T-helper 22 cell (primary cell): ENCODE measurements around the gene UBD.

ENCODE experiments used
- DNase-seq: peaks from one replicate; pipeline ENCODE4 v3.0.0-alpha.2; 2020; ENCODE audit warnings: low read depth

UBD gene

GRCh38 chr6:29561091-29561490 lies 1.6 kb upstream of the UBD start:
- DNase-seq = no peak

GRCh38 chr6:29558439-29559079 lies 973 bp downstream of the UBD start:
- DNase-seq = no peak

- no peak for DNase-seq
Measured at GRCh38 chr6:29557320-29557719, 2.2 kb downstream of the UBD start.

DNA sequence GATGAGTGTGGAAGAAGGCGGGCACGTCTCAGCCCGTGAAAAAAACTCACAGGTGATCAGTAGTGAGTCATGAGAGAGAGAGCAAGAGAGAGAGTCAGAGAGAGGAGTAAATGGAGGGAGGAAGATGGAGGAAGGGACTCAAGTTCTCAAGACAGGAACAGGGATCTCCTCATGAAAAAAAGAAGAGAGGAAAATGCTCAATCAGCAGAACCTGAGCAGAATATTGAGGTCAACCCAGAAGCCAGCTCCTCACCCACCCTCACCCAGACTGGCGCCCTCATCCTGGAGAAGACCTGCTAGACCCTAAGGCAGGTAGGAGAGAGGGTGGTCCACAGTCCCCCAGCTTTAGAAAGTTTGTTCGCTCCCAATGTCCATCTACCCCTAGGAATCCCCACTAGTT lies 4.8 kb downstream of the UBD start:
- no peak for DNase-seq

DNA sequence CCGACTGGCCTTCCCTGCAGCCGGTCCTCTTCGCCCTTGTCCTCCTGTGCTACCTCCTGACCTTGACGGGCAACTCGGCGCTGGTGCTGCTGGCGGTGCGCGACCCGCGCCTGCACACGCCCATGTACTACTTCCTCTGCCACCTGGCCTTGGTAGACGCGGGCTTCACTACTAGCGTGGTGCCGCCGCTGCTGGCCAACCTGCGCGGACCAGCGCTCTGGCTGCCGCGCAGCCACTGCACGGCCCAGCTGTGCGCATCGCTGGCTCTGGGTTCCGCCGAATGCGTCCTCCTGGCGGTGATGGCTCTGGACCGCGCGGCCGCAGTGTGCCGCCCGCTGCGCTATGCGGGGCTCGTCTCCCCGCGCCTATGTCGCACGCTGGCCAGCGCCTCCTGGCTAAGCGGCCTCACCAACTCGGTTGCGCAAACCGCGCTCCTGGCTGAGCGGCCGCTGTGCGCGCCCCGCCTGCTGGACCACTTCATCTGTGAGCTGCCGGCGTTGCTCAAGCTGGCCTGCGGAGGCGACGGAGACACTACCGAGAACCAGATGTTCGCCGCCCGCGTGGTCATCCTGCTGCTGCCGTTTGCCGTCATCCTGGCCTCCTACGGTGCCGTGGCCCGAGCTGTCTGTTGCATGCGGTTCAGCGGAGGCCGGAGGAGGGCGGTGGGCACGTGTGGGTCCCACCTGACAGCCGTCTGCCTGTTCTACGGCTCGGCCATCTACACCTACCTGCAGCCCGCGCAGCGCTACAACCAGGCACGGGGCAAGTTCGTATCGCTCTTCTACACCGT lies 6.1 kb downstream of the UBD start:
- DNase-seq = no peak

- DNase-seq = no peak
Measured at GRCh38 chr6:29552512-29553051, 7.0 kb downstream of the UBD start.

DNA sequence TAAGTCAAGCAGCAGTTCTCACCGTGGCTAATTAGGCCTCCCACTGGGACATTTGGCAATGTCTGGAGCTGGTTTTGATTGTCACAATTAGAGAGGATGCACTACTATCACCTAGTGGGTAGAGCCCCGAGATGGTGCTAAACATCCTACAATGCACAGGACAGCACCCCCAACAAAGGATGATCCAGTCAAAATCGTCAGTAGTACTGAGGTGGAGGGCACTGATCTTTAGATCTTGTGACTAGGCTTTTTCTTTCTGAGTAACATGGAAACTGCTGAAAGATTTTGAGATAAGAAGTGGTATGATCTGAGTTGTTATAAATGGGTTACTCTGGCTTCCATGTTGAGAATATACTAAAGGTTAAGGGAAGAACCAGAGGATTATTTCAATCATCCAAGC lies 12.0 kb downstream of the UBD start:
- DNase-seq = no peak

GRCh38 chr6:29537714-29538403 lies 21.7 kb downstream of the UBD start:
- no peak for DNase-seq

- no peak for DNase-seq
Measured at GRCh38 chr6:29532320-29532951, 27.1 kb downstream of the UBD start.

DNA sequence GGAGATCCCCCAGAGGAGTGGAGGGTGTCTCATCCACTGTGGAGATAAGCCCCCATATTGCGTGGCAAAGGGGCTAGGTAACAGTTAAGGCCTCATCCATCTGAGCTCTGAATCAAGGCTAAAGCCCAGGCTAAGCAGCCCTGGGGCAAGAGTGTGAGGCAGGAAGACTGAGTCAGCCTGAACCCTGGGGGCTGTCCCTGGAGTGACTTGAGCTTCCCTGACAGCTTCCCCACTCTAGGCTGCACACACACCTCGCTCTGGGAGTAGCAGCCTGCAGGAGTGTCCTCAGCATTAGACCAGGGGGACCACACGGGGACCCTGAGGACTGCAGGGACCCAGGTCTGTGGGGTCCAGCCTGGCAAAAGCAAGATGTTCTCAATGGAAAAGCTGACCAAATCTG lies 27.9 kb downstream of the UBD start:
- no peak for DNase-seq

DNA sequence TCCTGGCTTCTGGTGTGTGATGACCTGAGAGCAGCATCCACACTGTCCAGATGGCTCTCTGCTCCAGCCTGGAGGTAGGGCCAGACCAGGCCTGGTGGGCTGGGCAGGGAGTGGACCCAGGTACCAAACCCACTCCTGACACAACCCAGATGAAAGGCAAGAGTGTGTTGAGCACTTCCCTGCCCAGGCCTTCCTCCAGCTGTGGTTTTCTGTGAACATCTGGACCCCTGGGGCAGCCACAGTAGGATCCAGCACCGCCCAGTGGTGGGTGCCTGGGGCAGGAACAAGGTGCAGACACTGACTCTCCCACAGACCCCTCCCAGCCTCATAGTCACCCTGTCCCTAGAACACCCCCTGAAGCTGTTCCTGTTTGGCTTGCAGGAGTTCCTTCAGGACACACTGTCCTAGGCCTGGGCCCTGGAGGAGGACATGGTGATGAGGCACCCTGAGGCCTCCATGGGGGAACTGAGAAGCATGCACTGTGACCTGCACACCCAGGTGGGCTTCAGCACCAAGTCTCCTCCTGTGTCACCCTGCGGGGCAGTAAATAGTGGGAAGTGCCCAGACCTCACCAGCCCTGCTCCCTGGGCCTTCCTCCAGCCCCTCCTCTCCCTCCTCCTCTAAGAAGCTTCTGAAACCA lies 28.7 kb downstream of the UBD start:
- DNase-seq = no peak

DNA sequence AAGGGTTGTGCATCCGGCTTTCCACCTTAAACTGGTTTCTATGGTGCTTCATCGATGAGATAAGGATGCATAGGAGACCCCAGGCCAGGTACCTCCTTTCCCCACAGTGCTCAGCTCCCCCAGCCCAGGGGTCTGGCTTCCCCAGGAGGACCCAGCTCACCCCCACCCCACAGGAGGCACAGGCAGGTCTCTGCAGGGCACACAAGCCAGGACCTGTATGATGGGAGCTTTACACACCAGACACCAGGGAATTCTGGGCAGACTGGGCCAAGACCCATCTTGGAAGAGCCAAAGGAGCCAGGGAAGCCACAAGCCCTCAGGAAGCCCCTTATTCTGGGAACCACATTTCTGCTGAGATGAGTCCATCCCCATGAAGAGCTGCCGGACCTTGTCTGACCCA lies 29.6 kb downstream of the UBD start:
- no peak for DNase-seq

- no peak for DNase-seq
Measured at GRCh38 chr6:29528988-29529560, 30.5 kb downstream of the UBD start.

- DNase-seq = no peak
Measured at GRCh38 chr6:29528300-29528931, 31.1 kb downstream of the UBD start.

GRCh38 chr6:29527564-29527963 lies 32.0 kb downstream of the UBD start:
- no peak for DNase-seq

GRCh38 chr6:29527126-29527525 lies 32.4 kb downstream of the UBD start:
- no peak for DNase-seq

GRCh38 chr6:29525311-29525639 lies 34.3 kb downstream of the UBD start:
- DNase-seq = no peak

GRCh38 chr6:29524444-29525310 lies 34.9 kb downstream of the UBD start:
- DNase-seq = no peak

DNA sequence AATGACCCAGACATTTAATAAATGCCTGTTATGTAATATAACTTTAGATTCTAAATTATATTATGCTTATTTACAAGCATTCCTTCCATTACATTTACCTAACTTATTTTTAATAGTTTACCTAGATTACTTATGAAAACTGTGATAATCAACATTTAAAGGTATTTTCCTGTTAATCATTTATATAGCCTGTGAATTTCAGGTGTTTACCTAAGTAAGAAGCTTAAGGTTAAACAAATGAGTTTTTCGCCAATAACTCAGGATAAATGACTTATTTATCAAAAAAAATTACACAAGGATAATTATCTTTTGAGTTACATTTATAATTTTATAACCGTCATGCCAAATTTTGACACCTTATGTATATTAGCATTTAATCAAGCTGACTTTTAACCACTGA lies 35.5 kb downstream of the UBD start:
- no peak for DNase-seq

DNA sequence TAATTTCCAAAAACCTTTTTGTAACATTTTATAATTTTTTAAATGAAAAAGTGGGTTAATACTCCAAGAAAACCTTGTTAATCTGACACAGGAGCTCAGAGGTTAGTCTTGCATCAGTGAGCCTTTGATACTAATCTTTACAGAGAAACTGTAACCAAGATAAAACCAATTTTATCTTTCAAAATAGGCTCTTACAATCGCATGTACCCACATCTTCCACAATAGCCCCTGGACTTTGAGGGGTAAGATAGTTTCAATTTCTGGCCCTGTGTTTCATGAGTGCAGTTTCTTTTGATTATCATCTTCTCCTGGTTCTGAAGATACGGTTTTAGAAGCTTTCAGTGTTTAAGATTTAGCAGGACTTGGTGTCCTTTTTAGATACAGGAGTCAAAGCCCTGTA lies 37.3 kb downstream of the UBD start:
- no peak for DNase-seq
